Esophagus squamous epithelium (tissue), 5 donors: ENCODE measurements around the gene TTC27. TPM values are rescaled to one million over a fixed set of nuclear protein-coding genes. Genes with fewer than 3 reads are reported as not detected.

Experiments used
- DNase-seq: peaks from one replicate; lab custom pipeline; 2025; lab: John Stamatoyannopoulos, UW
- H3K27ac ChIP-seq, 4 donors: fragments of 200-600 bp; sonication (generic); one replicate each; pipeline ENCODE4 v1.5.1; 2016 to 2019; ENCODE audit warnings: mild to moderate bottlenecking in 1 of 4
- H3K27me3 ChIP-seq, 4 donors: fragments of 200-600 bp; sonication (generic); 1 replicate in 3 of 4; 2 replicates in 1 of 4; pipeline versions ENCODE4 v1.5.1 to v1.6.0; 2017 to 2021; ENCODE audit warnings: antibody characterized with exemption in 1 of 4
- H3K36me3 ChIP-seq, 3 donors: fragments of 200-600 bp; sonication (generic); one replicate each; pipeline ENCODE4 v1.5.1; 2016 to 2019
- H3K4me1 ChIP-seq, 3 donors: fragments of 200-600 bp; sonication (generic); one replicate each; pipeline ENCODE4 v1.5.1; 2017 to 2019
- H3K4me3 ChIP-seq, 4 donors: fragments of 200-600 bp; sonication (generic); 1 replicate in 3 of 4; 2 replicates in 1 of 4; pipeline ENCODE4 v1.5.1; 2016 to 2019; ENCODE audit warnings: mild to moderate bottlenecking in 2 of 4, moderate library complexity in 1 of 4
- H3K9me3 ChIP-seq, 3 donors: fragments of 200-600 bp; sonication (generic); one replicate each; pipeline ENCODE4 v1.5.1; 2016 to 2019
- CTCF ChIP-seq, 6 experiments: fragments of 450-650 bp in 4 of 6; fragments of 200-600 bp in 2 of 6; sonication (generic) in 2 of 6; IDR thresholded peaks; one replicate each; pipeline ENCODE4 v1.5.1; 2016 to 2019; ENCODE audit warnings: antibody characterized with exemption in 6 of 6, mild to moderate bottlenecking in 4 of 6, moderate library complexity in 4 of 6
- POLR2A ChIP-seq, 4 donors: fragments of 450-650 bp; IDR thresholded peaks; one replicate each; pipeline ENCODE4 v1.6.1; 2017; ENCODE audit warnings: antibody characterized with exemption in 4 of 4, mild to moderate bottlenecking in 4 of 4, moderate library complexity in 3 of 4
- WGBS, 2 donors: methylation state at CpG; one replicate each; pipeline ENCODE4 v1.1.5; 2018; 5-methylcytosine and 5-hydroxymethylcytosine counted together
- intact Hi-C: fragments of 100-400 bp; cut with DNase I; formaldehyde crosslinking; loops from one replicate; pipeline ENCODE4 v1.15.0; 2022
- total RNA-seq, 4 donors: library from RNA; depleted of rRNA; stranded (reverse); fragments of >200 nt; gene quantifications; one replicate each; pipeline ENCODE4 v1.1.0, GENCODE V29; 2016
- donor health status: DM: yes; HTN: yes; CAD: no.

Gene TTC27
- total RNA-seq, 4 donors from 2014 or later = 9.2 to 18.4 (median 16.6) TPM

- 60 to 67% methylated on average over 1 to 2 of the region's 2 CpGs for WGBS, 2 donors
- no peak for DNase-seq
- H3K4me1 ChIP-seq = no peaks in the 10 kb centered on the region
- no peak overlapping the region for H3K27ac ChIP-seq
- no peak overlapping the region for H3K4me3 ChIP-seq
- no peaks in the 10 kb centered on the region for H3K27me3 ChIP-seq
- no peaks in the 10 kb centered on the region for H3K36me3 ChIP-seq
- intact Hi-C loops = no loop called here
- no peak for TF ChIP-seq CTCF (IDR thresholded peaks at IDR 0.05)
- peaks cover 0 to 10% (median 0%) of the 10 kb centered on the region in 3 donors for H3K9me3 ChIP-seq
Observed at GRCh38 chr2:32833709-32834108, 205.9 kb downstream of the TTC27 start.

- H3K27me3 ChIP-seq = no peaks in the 10 kb centered on the region
- no peak for DNase-seq
- TF ChIP-seq POLR2A (IDR thresholded peaks at IDR 0.05) (no peak), CTCF (IDR thresholded peaks at IDR 0.05) (no peak)
- no peak overlapping the region for H3K4me3 ChIP-seq
- intact Hi-C loops = no loop called here
- H3K4me1 ChIP-seq = no peaks in the 10 kb centered on the region
- no peaks in the 10 kb centered on the region for H3K9me3 ChIP-seq
- no peaks in the 10 kb centered on the region for H3K36me3 ChIP-seq
- no peak overlapping the region for H3K27ac ChIP-seq
- WGBS, 2 donors = 59 to 72% methylated on average over 3 of the region's 3 CpGs
Observed at GRCh38 chr2:32835148-32835547, 207.3 kb downstream of the TTC27 start.

GRCh38 chr2:32836933-32837332 is 209.1 kb downstream of the TTC27 start:
- intact Hi-C loops = no loop called here
- WGBS, 2 donors = 71 to 80% methylated on average over 5 of the region's 5 CpGs
- TF ChIP-seq POLR2A (IDR thresholded peaks at IDR 0.05) = no peak

GRCh38 chr2:32838418-32838817 is 210.6 kb downstream of the TTC27 start:
- Histone ChIP-seq H3K4me3 (no peak overlapping the region), H3K27me3 (no peaks in the 10 kb centered on the region), H3K4me1 (no peaks in the 10 kb centered on the region), H3K27ac (no peak overlapping the region), H3K36me3 (no peaks in the 10 kb centered on the region), H3K9me3 (no peaks in the 10 kb centered on the region)
- 61 to 70% methylated on average over 6 to 7 of the region's 7 CpGs for WGBS, 2 donors
- no peak for DNase-seq
- TF ChIP-seq POLR2A (IDR thresholded peaks at IDR 0.05) = no peak
- no peak for TF ChIP-seq CTCF (IDR thresholded peaks at IDR 0.05)
- intact Hi-C loops = no loop called here

More at GRCh38 chr2:32836933-32837332, 209.1 kb downstream of the TTC27 start:
- Histone ChIP-seq H3K36me3 (no peaks in the 10 kb centered on the region), H3K27ac (no peak overlapping the region), H3K4me3 (no peak overlapping the region), H3K4me1 (no peaks in the 10 kb centered on the region), H3K27me3 (no peaks in the 10 kb centered on the region), H3K9me3 (no peaks in the 10 kb centered on the region)
- no peak for DNase-seq

GRCh38 chr2:32838949-32839348 is 211.1 kb downstream of the TTC27 start:
- no peaks in the 10 kb centered on the region for H3K36me3 ChIP-seq
- 74 to 82% methylated on average over 3 to 4 of the region's 4 CpGs for WGBS, 2 donors
- no peaks in the 10 kb centered on the region for H3K9me3 ChIP-seq
- H3K4me3 ChIP-seq = no peak overlapping the region
- H3K4me1 ChIP-seq = no peaks in the 10 kb centered on the region
- H3K27me3 ChIP-seq = no peaks in the 10 kb centered on the region
- no peak for DNase-seq
- intact Hi-C loops = no loop called here
- TF ChIP-seq POLR2A (IDR thresholded peaks at IDR 0.05) (no peak), CTCF (IDR thresholded peaks at IDR 0.05) (no peak)
- H3K27ac ChIP-seq = no peak overlapping the region
